ENCODE data around the gene PPP1R12C. TPM values are rescaled to one million over a fixed set of nuclear protein-coding genes. Genes with fewer than 3 reads are reported as not detected.

Gene PPP1R12C
- total RNA-seq, 1 experiment from 2014 or later, result 110 TPM

GRCh38 chr19:55042688-55043087 is 74.7 kb downstream of the PPP1R12C start:
- CTCF ChIA-PET, result no interaction called here
- Histone ChIP-seq H3K4me1 (replicated peaks; ENCODE audit: insufficient read depth) (no peaks in the 10 kb centered on the region), H3K79me2 (ENCODE audit: low read depth) (no peaks in the 10 kb centered on the region), H3K9me3 (ENCODE audit: insufficient read depth, low read depth) (no peaks in the 10 kb centered on the region), H3K9me2 (ENCODE audit: insufficient read depth) (no peaks in the 10 kb centered on the region), H2AFZ (no peak overlapping the region), H3K27me3 (ENCODE audit: insufficient read depth, low read depth) (no peaks in the 10 kb centered on the region), H4K20me1 (ENCODE audit: insufficient read depth) (peaks cover 42% of the 10 kb centered on the region), H3K36me3 (ENCODE audit: low read depth) (peaks cover 11% of the 10 kb centered on the region), H3K4me2 (no peak overlapping the region), H3F3A (ENCODE audit: insufficient read depth, low read depth) (peaks cover 32% of the 10 kb centered on the region; the same call in 1 of the 2 replicates), H3K4me3 (no peak overlapping the region), H3K27ac (no peak overlapping the region)
- BruUV-seq (replicated peaks), result no TSS peak
- intact Hi-C loops (cut with micrococcal nuclease; ENCODE audit: unreplicated experiment), result no loop called here
- POLR2A ChIA-PET (ENCODE audit: unreplicated experiment), result no interaction called here
- DNase-seq, result no peak
- TF ChIP-seq EZH2 (IDR thresholded peaks at IDR 0.05; ENCODE audit: low read depth), result no peak
- TF ChIP-seq CTCF (conservative IDR thresholded peaks at IDR 0.05), result no peak

- intact Hi-C loops (cut with micrococcal nuclease; ENCODE audit: unreplicated experiment), result no loop called here
- H2AFZ ChIP-seq, result no peak overlapping the region
- ChIA-PET POLR2A (ENCODE audit: unreplicated experiment) (no interaction called here), CTCF (no interaction called here)
- no peak overlapping the region for H3K4me2 ChIP-seq
- H3K27me3 ChIP-seq (ENCODE audit: insufficient read depth, low read depth), result no peaks in the 10 kb centered on the region
- no peak overlapping the region for H3K4me3 ChIP-seq
- DNase-seq, result no peak
- BruUV-seq (replicated peaks), result no TSS peak
- peaks cover 32% of the 10 kb centered on the region; the same call in 1 of the 2 replicates for H3F3A ChIP-seq (ENCODE audit: insufficient read depth, low read depth)
- peaks cover 43% of the 10 kb centered on the region for H4K20me1 ChIP-seq (ENCODE audit: insufficient read depth)
- no peaks in the 10 kb centered on the region for H3K9me3 ChIP-seq (ENCODE audit: insufficient read depth, low read depth)
- H3K79me2 ChIP-seq (ENCODE audit: low read depth), result no peaks in the 10 kb centered on the region
- peaks cover 10% of the 10 kb centered on the region for H3K36me3 ChIP-seq (ENCODE audit: low read depth)
- H3K27ac ChIP-seq, result no peak overlapping the region
- TF ChIP-seq CTCF (conservative IDR thresholded peaks at IDR 0.05), result no peak
- no peak for TF ChIP-seq EZH2 (IDR thresholded peaks at IDR 0.05; ENCODE audit: low read depth)
- H3K4me1 ChIP-seq (replicated peaks; ENCODE audit: insufficient read depth), result no peaks in the 10 kb centered on the region
- no peaks in the 10 kb centered on the region for H3K9me2 ChIP-seq (ENCODE audit: insufficient read depth)
These were observed 75.1 kb downstream of the PPP1R12C start for GRCh38 chr19:55042344-55042678.

GRCh38 chr19:55041627-55042343 is 75.7 kb downstream of the PPP1R12C start:
- Histone ChIP-seq H3K9me2 (ENCODE audit: insufficient read depth) (no peaks in the 10 kb centered on the region), H3K4me1 (replicated peaks; ENCODE audit: insufficient read depth) (no peaks in the 10 kb centered on the region), H4K20me1 (ENCODE audit: insufficient read depth) (peaks cover 48% of the 10 kb centered on the region), H2AFZ (no peak overlapping the region), H3F3A (ENCODE audit: insufficient read depth, low read depth) (peaks cover 37% of the 10 kb centered on the region; the same call in 1 of the 2 replicates), H3K4me2 (no peak overlapping the region), H3K4me3 (no peak overlapping the region), H3K9me3 (ENCODE audit: insufficient read depth, low read depth) (no peaks in the 10 kb centered on the region), H3K27me3 (ENCODE audit: insufficient read depth, low read depth) (no peaks in the 10 kb centered on the region), H3K27ac (no peak overlapping the region), H3K36me3 (ENCODE audit: low read depth) (peaks cover 5% of the 10 kb centered on the region), H3K79me2 (ENCODE audit: low read depth) (no peaks in the 10 kb centered on the region)
- no peak for DNase-seq
- ChIA-PET POLR2A (ENCODE audit: unreplicated experiment) (no interaction called here), CTCF (no interaction called here)
- no peak for TF ChIP-seq EZH2 (IDR thresholded peaks at IDR 0.05; ENCODE audit: low read depth)
- intact Hi-C loops (cut with micrococcal nuclease; ENCODE audit: unreplicated experiment), result no loop called here
- no TSS peak for BruUV-seq (replicated peaks)

GRCh38 chr19:55041244-55041626 is 76.2 kb downstream of the PPP1R12C start:
- CTCF ChIA-PET, result no interaction called here

More at GRCh38 chr19:55041244-55041626, 76.2 kb downstream of the PPP1R12C start:
- H3K27ac ChIP-seq, result no peak overlapping the region
- TF ChIP-seq CTCF (conservative IDR thresholded peaks at IDR 0.05), result no peak
- no peak for TF ChIP-seq EZH2 (IDR thresholded peaks at IDR 0.05; ENCODE audit: low read depth)
- BruUV-seq (replicated peaks), result no TSS peak
- no peaks in the 10 kb centered on the region for H3K27me3 ChIP-seq (ENCODE audit: insufficient read depth, low read depth)
- no peaks in the 10 kb centered on the region for H3K9me2 ChIP-seq (ENCODE audit: insufficient read depth)
- no peak for DNase-seq
- peaks cover 45% of the 10 kb centered on the region for H4K20me1 ChIP-seq (ENCODE audit: insufficient read depth)
- H3K4me1 ChIP-seq (replicated peaks; ENCODE audit: insufficient read depth), result no peaks in the 10 kb centered on the region
- H2AFZ ChIP-seq, result no peak overlapping the region
- intact Hi-C loops (cut with micrococcal nuclease; ENCODE audit: unreplicated experiment), result no loop called here
- POLR2A ChIA-PET (ENCODE audit: unreplicated experiment), result no interaction called here
- H3K36me3 ChIP-seq (ENCODE audit: low read depth), result no peaks in the 10 kb centered on the region; the same call in 1 of the 2 replicates
- H3K4me3 ChIP-seq, result no peak overlapping the region
- H3F3A ChIP-seq (ENCODE audit: insufficient read depth, low read depth), result peaks cover 38% of the 10 kb centered on the region; the same call in 1 of the 2 replicates
- H3K9me3 ChIP-seq (ENCODE audit: insufficient read depth, low read depth), result no peaks in the 10 kb centered on the region
- no peaks in the 10 kb centered on the region for H3K79me2 ChIP-seq (ENCODE audit: low read depth)
- H3K4me2 ChIP-seq, result no peak overlapping the region

Measured in PC-9 (cell line).